ENCODE measurements around the gene TARDBP.

The TARDBP gene

GRCh38 chr1:10973552-10973951, 38.9 kb upstream of the TARDBP start:
- H3K27ac ChIP-seq: peak overlapping the region; percentile 62
- TF ChIP-seq CTCF (conservative IDR thresholded peaks at IDR 0.05; ENCODE audit: low read depth): no peak
- ChIA-PET CTCF (no interaction called here), POLR2A (ENCODE audit: low non-redundant PET) (no interaction called here)
- no peak for DNase-seq (ENCODE audit: low spot score)

- no peak for TF ChIP-seq CTCF (conservative IDR thresholded peaks at IDR 0.05; ENCODE audit: low read depth)
- H3K27ac ChIP-seq: peak overlapping the region; percentile 62
- CTCF ChIA-PET: no interaction called here
- POLR2A ChIA-PET (ENCODE audit: low non-redundant PET): no interaction called here
- DNase-seq (ENCODE audit: low spot score): no peak
Observed at GRCh38 chr1:10973956-10974881, 38.2 kb upstream of the TARDBP start.

- H3K27ac ChIP-seq: peak overlapping the region; percentile 84
- ChIA-PET CTCF (interaction anchor here (0.5 kb wide), 1 partner anchor 56 kb away, joined by 3 read pairs; no protein-coding TSS in a partner anchor), POLR2A (ENCODE audit: low non-redundant PET) (interaction anchor here (0.6 to 0.7 kb wide), 2 partner anchors 36 to 84 kb away, joined by 3 read pairs; partner anchors contain the start of gene TARDBP)
- no peak for TF ChIP-seq CTCF (conservative IDR thresholded peaks at IDR 0.05; ENCODE audit: low read depth)
- peak; percentile 82 for DNase-seq (ENCODE audit: low spot score)
Observed at GRCh38 chr1:10975567-10976326, 36.7 kb upstream of the TARDBP start.

- ChIA-PET POLR2A (ENCODE audit: low non-redundant PET) (no interaction called here), CTCF (interaction anchor here (0.6 kb wide), 1 partner anchor 37 kb away, joined by 7 read pairs; no protein-coding TSS in a partner anchor)
- peak overlapping the region; percentile 65; the same call in 1 of the 2 replicates for H3K27ac ChIP-seq
- no peak for DNase-seq (ENCODE audit: low spot score)
- TF ChIP-seq CTCF (conservative IDR thresholded peaks at IDR 0.05; ENCODE audit: low read depth): no peak
Observed at GRCh38 chr1:10978719-10979118, 33.7 kb upstream of the TARDBP start.

GRCh38 chr1:10979483-10979920, 33.0 kb upstream of the TARDBP start:
- no peak for TF ChIP-seq CTCF (conservative IDR thresholded peaks at IDR 0.05; ENCODE audit: low read depth)
- POLR2A ChIA-PET (ENCODE audit: low non-redundant PET): no interaction called here
- peak overlapping the region; percentile 65 for H3K27ac ChIP-seq
- no peak for DNase-seq (ENCODE audit: low spot score)
- CTCF ChIA-PET: interaction anchor here (0.6 to 1.1 kb wide), 2 partner anchors 25 to 169 kb away, joined by 3 read pairs; no protein-coding TSS in a partner anchor

GRCh38 chr1:10980094-10980577, 32.3 kb upstream of the TARDBP start:
- CTCF ChIA-PET: interaction anchor here (0.6 to 1.1 kb wide), 2 partner anchors 26 to 169 kb away, joined by 3 read pairs; no protein-coding TSS in a partner anchor
- TF ChIP-seq CTCF (conservative IDR thresholded peaks at IDR 0.05; ENCODE audit: low read depth): peak; percentile 56
- peak overlapping the region; percentile 65 for H3K27ac ChIP-seq
- peak; percentile 55 for DNase-seq (ENCODE audit: low spot score)
- POLR2A ChIA-PET (ENCODE audit: low non-redundant PET): no interaction called here

Measured in RWPE1 (cell line).